DMS79 treated with DMSO at 0.1 percent for 48 hours (cell line): ENCODE results near the gene PGLYRP4.

Experiments
- DNase-seq: peaks from one replicate; lab custom pipeline; 2025; lab: John Stamatoyannopoulos, UW

Gene PGLYRP4

GRCh38 chr1:153288634-153289275, 59.9 kb downstream of the PGLYRP4 start:
- DNase-seq, result no peak
